GM12873 (cell line): Measurements from ENCODE around the gene CSTF2T.

Source experiments
- CTCF ChIP-seq: IDR thresholded peaks from 2 replicates; pipeline ENCODE4 v1.5.1; 2012; ENCODE audit warnings: low read depth, mild to moderate bottlenecking, moderate library complexity, low read length, control low read depth; ENCODE audit not compliant: insufficient read depth; ENCODE audit errors: missing control alignments

CSTF2T gene

GRCh38 chr10:51666456-51666855, 32.9 kb downstream of the CSTF2T start:
- TF ChIP-seq CTCF = no peak

- no peak for TF ChIP-seq CTCF
Measured at GRCh38 chr10:51663086-51663485, 36.3 kb downstream of the CSTF2T start.

GRCh38 chr10:51659344-51659743, 40.1 kb downstream of the CSTF2T start:
- TF ChIP-seq CTCF = no peak

DNA sequence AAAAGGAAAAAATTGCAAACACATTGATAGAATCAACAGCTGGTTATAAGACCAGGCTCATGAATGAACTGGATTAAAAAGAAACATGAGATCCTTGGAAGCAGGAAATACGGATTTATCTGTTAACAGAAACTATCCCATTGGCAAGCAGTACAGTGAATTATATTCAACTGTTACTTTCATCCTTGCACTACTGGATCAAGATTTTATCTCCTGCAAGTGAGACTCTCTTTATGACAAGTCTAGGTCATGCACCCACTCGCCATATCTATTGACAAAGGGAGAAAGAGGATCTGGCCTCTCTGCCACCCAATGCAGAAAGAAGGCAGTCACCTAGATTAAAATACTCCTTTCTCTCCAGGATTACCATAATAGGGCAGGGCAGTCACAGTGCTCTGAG, 41.4 kb downstream of the CSTF2T start:
- TF ChIP-seq CTCF = no peak

DNA sequence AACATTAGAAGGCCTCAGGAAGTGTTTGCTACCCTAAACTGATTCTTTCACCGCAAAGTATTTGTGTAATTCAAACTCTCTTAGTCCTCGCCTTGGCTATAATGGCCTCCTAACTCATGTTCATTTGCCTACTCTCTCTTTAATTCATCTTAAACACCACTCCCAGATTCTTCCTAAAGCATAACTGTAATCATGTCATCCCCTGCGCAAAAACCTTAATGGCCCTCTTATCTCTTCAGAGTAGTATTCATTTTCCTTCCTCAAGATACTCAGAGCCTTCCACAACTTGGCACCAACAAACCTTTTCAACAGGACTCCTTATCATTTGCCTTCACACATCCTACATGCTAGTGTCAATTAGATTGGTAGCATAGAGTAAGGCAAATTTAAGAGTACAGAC, 42.9 kb downstream of the CSTF2T start:
- TF ChIP-seq CTCF = no peak

GRCh38 chr10:51654918-51655317, 44.5 kb downstream of the CSTF2T start:
- TF ChIP-seq CTCF = no peak

GRCh38 chr10:51653025-51653424, 46.4 kb downstream of the CSTF2T start:
- TF ChIP-seq CTCF = no peak
